Effector memory CD4-positive, alpha-beta T cell (primary cell): Measurements from ENCODE around the gene MRPL4.

ENCODE experiments used
- DNase-seq, 3 donors: peaks; one replicate each; pipeline ENCODE4 v3.0.0-alpha.2; 2020
- H3K27ac ChIP-seq: 2 replicates; pipeline ENCODE4 v1.7.0; 2013; ENCODE audit warnings: mild to moderate bottlenecking, low read length, moderate library complexity; ENCODE audit not compliant: insufficient read depth, poor library complexity, severe bottlenecking
- H3K27me3 ChIP-seq: replicated peaks from 2 replicates; pipeline ENCODE4 v1.7.0; 2013; ENCODE audit warnings: mild to moderate bottlenecking, low read length; ENCODE audit not compliant: insufficient read depth, control insufficient read depth, poor library complexity, severe bottlenecking
- H3K36me3 ChIP-seq: 2 replicates; pipeline ENCODE4 v1.7.0; 2013; ENCODE audit warnings: mild to moderate bottlenecking, low read length, moderate library complexity; ENCODE audit not compliant: control insufficient read depth, insufficient read depth
- H3K4me1 ChIP-seq: 2 replicates; pipeline ENCODE4 v1.7.0; 2013; ENCODE audit warnings: low read length, mild to moderate bottlenecking; ENCODE audit not compliant: control insufficient read depth, insufficient read depth, poor library complexity, severe bottlenecking
- H3K4me3 ChIP-seq: 2 replicates; pipeline ENCODE4 v1.7.0; 2013; ENCODE audit warnings: low read length, low read depth, mild to moderate bottlenecking; ENCODE audit not compliant: insufficient read depth, poor library complexity, severe bottlenecking
- H3K9me3 ChIP-seq: 2 replicates; pipeline ENCODE4 v1.7.0; 2013; ENCODE audit warnings: mild to moderate bottlenecking, low read length, moderate library complexity; ENCODE audit not compliant: control insufficient read depth

MRPL4 gene

GRCh38 chr19:10259162-10259905 lies 7.3 kb downstream of the MRPL4 start:
- H3K27me3 ChIP-seq = no peaks in the 10 kb centered on the region
- no peaks in the 10 kb centered on the region for H3K9me3 ChIP-seq
- H3K4me3 ChIP-seq = no peak overlapping the region
- peak; percentile 75 to 83 (median 75) for DNase-seq
- peaks cover 8% of the 10 kb centered on the region for H3K4me1 ChIP-seq
- peaks cover 29% of the 10 kb centered on the region for H3K36me3 ChIP-seq
- no peak overlapping the region for H3K27ac ChIP-seq

- H3K4me3 ChIP-seq = no peak overlapping the region
- no peak for DNase-seq
Measured at GRCh38 chr19:10260141-10260584, 8.1 kb downstream of the MRPL4 start.

GRCh38 chr19:10262771-10263170 lies 10.8 kb downstream of the MRPL4 start:
- H3K27ac ChIP-seq = no peak overlapping the region
- H3K4me3 ChIP-seq = no peak overlapping the region
- peaks cover 8% of the 10 kb centered on the region for H3K4me1 ChIP-seq
- peaks cover 11% of the 10 kb centered on the region for H3K36me3 ChIP-seq
- H3K27me3 ChIP-seq = no peaks in the 10 kb centered on the region
- no peaks in the 10 kb centered on the region for H3K9me3 ChIP-seq
- DNase-seq = no peak

More at GRCh38 chr19:10260141-10260584, 8.1 kb downstream of the MRPL4 start:
- H3K27ac ChIP-seq = no peak overlapping the region
- H3K27me3 ChIP-seq = no peaks in the 10 kb centered on the region
- peaks cover 8% of the 10 kb centered on the region for H3K4me1 ChIP-seq
- peaks cover 22% of the 10 kb centered on the region for H3K36me3 ChIP-seq
- H3K9me3 ChIP-seq = no peaks in the 10 kb centered on the region

GRCh38 chr19:10266706-10267105 lies 14.7 kb downstream of the MRPL4 start:
- Histone ChIP-seq H3K27ac (no peak overlapping the region), H3K4me1 (peaks cover 19% of the 10 kb centered on the region), H3K9me3 (no peaks in the 10 kb centered on the region), H3K27me3 (no peaks in the 10 kb centered on the region), H3K4me3 (no peak overlapping the region), H3K36me3 (no peaks in the 10 kb centered on the region)
- DNase-seq = no peak

- no peak for DNase-seq
- H3K4me1 ChIP-seq = peaks cover 19% of the 10 kb centered on the region
- no peaks in the 10 kb centered on the region for H3K27me3 ChIP-seq
- no peak overlapping the region for H3K4me3 ChIP-seq
- H3K9me3 ChIP-seq = no peaks in the 10 kb centered on the region
- no peak overlapping the region for H3K27ac ChIP-seq
- H3K36me3 ChIP-seq = no peaks in the 10 kb centered on the region
Measured at GRCh38 chr19:10268071-10268470, 16.1 kb downstream of the MRPL4 start.

- Histone ChIP-seq H3K9me3 (no peaks in the 10 kb centered on the region), H3K4me1 (peaks cover 19% of the 10 kb centered on the region), H3K4me3 (peak overlapping the region; percentile 72), H3K27ac (peak overlapping the region; percentile 77), H3K36me3 (peaks cover 1% of the 10 kb centered on the region), H3K27me3 (no peaks in the 10 kb centered on the region)
- DNase-seq = peak; percentile 70 to 80 (median 74)
Measured at GRCh38 chr19:10269333-10270179, 17.5 kb downstream of the MRPL4 start.

GRCh38 chr19:10270180-10270615 lies 18.2 kb downstream of the MRPL4 start:
- Histone ChIP-seq H3K4me1 (peaks cover 19% of the 10 kb centered on the region), H3K4me3 (peak overlapping the region; percentile 72), H3K36me3 (peaks cover 6% of the 10 kb centered on the region), H3K9me3 (no peaks in the 10 kb centered on the region), H3K27ac (peak overlapping the region; percentile 77), H3K27me3 (no peaks in the 10 kb centered on the region)
- DNase-seq = peak; percentile 53 to 70 (median 65)

GRCh38 chr19:10270616-10271394 lies 18.8 kb downstream of the MRPL4 start, which contains the start of gene ICAM1:
TSS of gene ICAM1 (plus strand) at chr19:10271120. CDS start at chr19:10271160, 40 bp downstream.
- Histone ChIP-seq H3K36me3 (peaks cover 6% of the 10 kb centered on the region), H3K27ac (peak within 1 kb of the TSS; percentile 77), H3K27me3 (no peaks in the 10 kb centered on the region), H3K4me1 (peaks cover 19% of the 10 kb centered on the region), H3K9me3 (no peaks in the 10 kb centered on the region), H3K4me3 (peak within 1 kb of the TSS; percentile 72)
- peak; percentile 54 to 71 (median 68) for DNase-seq

GRCh38 chr19:10271543-10272086 lies 19.6 kb downstream of the MRPL4 start:
- Histone ChIP-seq H3K27ac (peak overlapping the region; percentile 77), H3K4me3 (peak overlapping the region; percentile 72), H3K9me3 (no peaks in the 10 kb centered on the region), H3K36me3 (peaks cover 6% of the 10 kb centered on the region), H3K4me1 (peaks cover 19% of the 10 kb centered on the region), H3K27me3 (no peaks in the 10 kb centered on the region)
- DNase-seq = peak in 2 of 3 donors; percentile 45 to 55
